NOMO-1 (cell line): Measurements from ENCODE around the gene FCGR1A.
"Not testable (repeated sequence)": the region's sequence is repeated elsewhere in the genome, so short reads cannot be mapped to it uniquely, and the experiment has no call there.

Experiments
- DNase-seq, 2 experiments: peaks; one replicate each; lab custom pipeline; 2025; ENCODE audit not compliant: unreplicated experiment in 2 of 2; lab: John Stamatoyannopoulos, UW

Gene FCGR1A

DNA sequence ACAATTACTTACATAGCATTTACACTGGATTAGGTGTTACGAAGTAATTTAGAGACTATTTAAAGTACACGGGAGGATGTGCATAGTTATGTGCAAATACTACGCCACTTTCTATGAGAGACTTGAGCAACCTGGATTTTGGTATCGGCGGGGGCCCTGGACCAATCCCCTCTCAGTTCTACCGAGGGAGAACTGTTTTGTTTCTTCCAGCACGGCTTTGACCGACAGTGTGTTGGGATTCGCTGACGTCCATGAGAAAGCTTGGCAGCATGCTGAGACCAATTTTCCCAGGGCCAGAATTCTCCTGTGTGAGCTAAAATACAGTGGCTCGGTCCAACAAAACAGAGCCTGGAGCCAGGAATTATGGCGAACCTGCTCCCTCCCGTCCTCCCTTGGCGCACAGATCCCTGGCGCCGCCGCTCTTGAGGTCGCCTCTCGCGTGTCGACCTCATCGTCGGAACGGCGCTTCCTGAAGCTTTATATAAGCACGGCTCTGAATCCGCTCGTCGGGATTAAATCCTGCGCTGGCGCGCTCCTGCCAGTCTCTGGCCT, 49.3 kb downstream of the FCGR1A start:
- not testable (repeated sequence) for DNase-seq

DNA sequence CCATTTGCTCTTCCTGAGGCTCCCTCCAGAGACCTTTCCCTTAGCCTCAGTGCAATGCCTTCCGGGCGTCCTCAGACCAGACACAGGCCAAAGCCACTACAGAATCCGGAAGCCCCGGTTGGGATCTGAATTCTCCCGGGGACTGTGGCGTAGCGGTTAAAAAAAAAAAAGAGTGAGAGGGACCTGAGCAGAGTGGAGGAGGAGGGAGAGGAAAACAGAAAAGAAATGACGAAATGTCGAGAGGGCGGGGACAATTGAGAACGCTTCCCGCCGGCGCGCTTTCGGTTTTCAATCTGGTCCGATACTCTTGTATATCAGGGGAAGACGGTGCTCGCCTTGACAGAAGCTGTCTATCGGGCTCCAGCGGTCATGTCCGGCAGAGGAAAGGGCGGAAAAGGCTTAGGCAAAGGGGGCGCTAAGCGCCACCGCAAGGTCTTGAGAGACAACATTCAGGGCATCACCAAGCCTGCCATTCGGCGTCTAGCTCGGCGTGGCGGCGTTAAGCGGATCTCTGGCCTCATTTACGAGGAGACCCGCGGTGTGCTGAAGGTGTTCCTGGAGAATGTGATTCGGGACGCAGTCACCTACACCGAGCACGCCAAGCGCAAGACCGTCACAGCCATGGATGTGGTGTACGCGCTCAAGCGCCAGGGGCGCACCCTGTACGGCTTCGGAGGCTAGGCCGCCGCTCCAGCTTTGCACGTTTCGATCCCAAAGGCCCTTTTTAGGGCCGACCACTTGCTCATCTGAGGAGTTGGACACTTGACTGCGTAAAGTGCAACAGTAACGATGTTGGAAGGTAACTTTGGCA, 50.0 kb downstream of the FCGR1A start:
- DNase-seq = not testable (repeated sequence)

DNA sequence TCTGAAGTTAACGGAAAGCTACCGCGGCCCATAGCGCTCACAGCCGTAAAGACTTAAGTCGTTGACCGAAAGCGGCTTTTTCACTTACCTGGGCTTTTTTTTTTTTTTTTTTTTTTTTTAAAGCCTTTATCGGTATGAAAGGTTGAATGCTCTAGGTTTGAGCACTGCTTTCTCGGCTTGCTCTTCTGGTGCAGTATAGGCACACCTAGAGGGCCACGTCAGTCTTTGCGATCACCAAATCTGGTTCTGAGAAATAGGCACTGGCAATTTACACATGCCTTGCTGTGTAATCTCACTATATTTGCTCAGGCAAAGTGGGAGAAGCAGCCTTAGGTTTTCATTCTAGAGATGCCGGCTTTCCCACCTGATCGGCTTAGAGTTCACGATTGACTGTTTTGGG, 50.6 kb downstream of the FCGR1A start:
- DNase-seq = not testable (repeated sequence)

DNA sequence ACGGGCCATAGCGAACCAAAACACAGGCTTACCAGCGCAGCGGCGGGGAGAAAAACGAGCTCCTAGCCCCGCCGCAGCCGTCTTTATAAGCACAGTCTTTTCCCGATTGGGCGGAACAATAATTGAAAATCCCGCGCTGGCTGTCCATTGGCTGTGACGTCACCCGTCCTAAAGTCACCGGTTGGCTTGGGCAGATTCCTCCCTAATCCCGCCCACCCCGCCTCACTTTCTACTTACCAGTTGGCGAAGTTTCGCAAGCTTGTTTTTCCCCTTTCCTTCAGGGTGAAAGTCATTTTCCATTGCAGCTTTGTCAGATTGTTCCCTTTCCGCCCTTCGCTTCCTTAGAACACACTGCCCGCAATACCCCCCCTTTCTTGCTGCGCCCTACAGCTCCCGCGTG, 58.7 kb downstream of the FCGR1A start:
- DNase-seq = not testable (repeated sequence)
